ENCODE measurements around the gene GRIA3.

GRIA3 gene

DNA sequence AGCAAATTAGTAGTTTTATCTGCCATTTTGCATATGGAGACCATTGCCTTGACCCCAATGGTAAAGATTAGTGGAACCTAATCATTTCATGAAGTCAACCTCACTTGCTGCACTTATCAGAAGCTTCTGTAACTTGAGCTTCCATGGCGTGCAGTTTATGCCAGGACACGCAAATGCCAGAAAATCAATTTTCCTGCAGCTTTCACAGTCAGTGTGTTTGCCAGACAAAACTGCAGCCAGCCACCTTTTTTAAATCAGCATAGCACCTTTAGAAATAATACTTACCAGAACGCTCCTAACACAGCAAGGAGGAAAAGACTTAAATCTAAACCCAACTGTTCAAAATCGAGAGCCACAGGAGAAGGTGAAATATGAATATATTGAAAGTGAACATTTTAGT, 265.3 kb downstream of the GRIA3 start:
- H3K36me3 Mint-ChIP-seq (ENCODE audit: low read depth) = no peaks in the 10 kb centered on the region
- no peak overlapping the region for H3K4me3 Mint-ChIP-seq
- no peaks in the 10 kb centered on the region for H3K27me3 Mint-ChIP-seq (ENCODE audit: low read depth)
- no peak overlapping the region for H3K27ac Mint-ChIP-seq
- H3K9me3 Mint-ChIP-seq = no peaks in the 10 kb centered on the region
- H3K4me1 Mint-ChIP-seq (ENCODE audit: low read depth) = no peaks in the 10 kb centered on the region
- no peak for DNase-seq (ENCODE audit: low spot score)

DNA sequence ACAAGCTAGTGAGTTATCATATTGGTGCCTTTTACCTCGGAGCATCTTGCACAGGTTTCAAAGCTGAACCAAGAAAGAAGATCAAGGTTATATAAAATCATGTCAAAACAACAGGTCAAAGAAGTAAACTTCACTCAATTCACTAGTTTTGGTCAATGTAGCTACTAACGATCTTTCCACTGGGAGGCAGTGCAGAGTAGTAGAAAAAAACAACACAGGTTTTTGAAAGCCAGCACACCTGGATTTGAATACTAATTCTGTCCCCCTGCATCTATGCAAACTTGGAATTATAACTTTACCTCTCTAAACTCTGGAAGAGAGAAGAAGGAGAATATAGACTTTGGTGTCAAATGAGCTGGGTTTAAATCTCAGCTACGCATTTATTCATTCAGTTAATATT, 266.1 kb downstream of the GRIA3 start:
- Mint-ChIP-seq H3K36me3 (ENCODE audit: low read depth) (no peaks in the 10 kb centered on the region), H3K4me1 (ENCODE audit: low read depth) (no peaks in the 10 kb centered on the region), H3K4me3 (no peak overlapping the region), H3K9me3 (no peaks in the 10 kb centered on the region), H3K27me3 (ENCODE audit: low read depth) (no peaks in the 10 kb centered on the region), H3K27ac (no peak overlapping the region)
- DNase-seq (ENCODE audit: low spot score) = no peak

DNA sequence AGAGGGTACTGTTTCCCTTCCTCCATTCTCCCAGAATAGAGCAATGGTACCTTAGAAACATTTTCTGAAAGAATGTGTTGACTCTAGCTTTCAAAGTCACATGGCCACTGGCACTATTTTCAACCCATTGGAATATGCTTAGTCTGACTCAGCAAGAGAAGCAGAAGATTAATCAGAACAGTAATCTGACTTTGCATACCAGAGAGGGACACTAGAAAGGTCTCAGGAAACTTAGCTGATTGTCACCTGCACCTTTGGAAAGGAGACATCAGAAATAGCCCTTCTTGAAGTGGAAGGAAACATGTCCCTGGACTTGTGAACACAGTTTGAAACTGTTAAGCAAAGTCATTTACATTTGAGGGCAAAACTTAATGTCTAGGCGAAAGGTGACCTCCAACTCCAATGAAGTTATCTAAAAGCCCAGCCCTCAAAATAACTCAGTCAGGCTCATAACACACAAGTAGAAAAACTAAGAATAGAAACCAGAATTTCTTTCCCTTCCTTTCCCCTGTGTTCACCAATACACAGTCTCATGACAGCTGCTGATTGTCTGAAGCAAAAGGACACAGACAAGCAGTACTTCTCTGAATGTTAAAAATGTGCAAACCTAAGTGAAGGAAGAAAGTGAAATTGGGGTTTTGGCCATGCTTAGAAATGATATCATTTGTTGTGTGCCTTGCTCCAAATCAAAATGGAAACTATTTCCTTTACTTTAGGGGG, 270.8 kb downstream of the GRIA3 start:
- no peak overlapping the region for H3K4me3 Mint-ChIP-seq
- DNase-seq (ENCODE audit: low spot score) = no peak
- H3K27ac Mint-ChIP-seq = no peak overlapping the region
- no peaks in the 10 kb centered on the region for H3K4me1 Mint-ChIP-seq (ENCODE audit: low read depth)
- no peaks in the 10 kb centered on the region for H3K27me3 Mint-ChIP-seq (ENCODE audit: low read depth)
- H3K36me3 Mint-ChIP-seq (ENCODE audit: low read depth) = no peaks in the 10 kb centered on the region
- H3K9me3 Mint-ChIP-seq = no peaks in the 10 kb centered on the region

DNA sequence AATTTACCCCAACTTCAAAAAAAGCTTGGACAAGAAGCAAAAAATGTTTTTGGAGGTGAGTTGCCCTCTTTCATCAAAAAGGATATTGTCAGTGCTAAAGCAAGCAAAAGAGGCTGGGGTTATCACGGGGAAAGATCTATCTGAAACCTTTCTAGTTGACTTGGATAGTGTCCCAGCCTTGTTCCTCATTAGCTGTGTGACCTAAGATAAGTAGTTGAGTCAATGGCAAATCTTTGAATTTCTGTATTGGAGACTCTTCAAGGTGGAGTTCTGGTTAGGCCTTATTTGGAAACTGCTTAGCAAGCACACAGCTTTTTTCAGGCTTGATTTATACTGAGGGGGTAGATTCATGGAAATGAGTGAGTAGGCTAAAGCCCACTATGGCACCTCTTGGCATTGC, 271.6 kb downstream of the GRIA3 start:
- DNase-seq (ENCODE audit: low spot score) = no peak
- Mint-ChIP-seq H3K4me3 (no peak overlapping the region), H3K9me3 (no peaks in the 10 kb centered on the region), H3K27me3 (ENCODE audit: low read depth) (no peaks in the 10 kb centered on the region), H3K27ac (no peak overlapping the region), H3K4me1 (ENCODE audit: low read depth) (no peaks in the 10 kb centered on the region), H3K36me3 (ENCODE audit: low read depth) (no peaks in the 10 kb centered on the region)

DNA sequence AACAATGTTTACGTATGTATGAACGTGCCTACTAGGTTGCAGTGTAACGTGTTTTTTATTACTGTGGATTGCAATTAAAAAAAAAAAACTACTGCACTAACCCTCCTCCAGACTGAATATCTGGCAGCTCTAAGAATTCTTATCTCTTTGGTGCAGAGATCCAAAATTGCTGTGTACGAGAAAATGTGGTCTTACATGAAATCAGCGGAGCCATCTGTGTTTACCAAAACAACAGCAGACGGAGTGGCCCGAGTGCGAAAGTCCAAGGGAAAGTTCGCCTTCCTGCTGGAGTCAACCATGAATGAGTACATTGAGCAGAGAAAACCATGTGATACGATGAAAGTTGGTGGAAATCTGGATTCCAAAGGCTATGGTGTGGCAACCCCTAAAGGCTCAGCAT, 280.6 kb downstream of the GRIA3 start:
- Mint-ChIP-seq H3K36me3 (ENCODE audit: low read depth) (no peaks in the 10 kb centered on the region), H3K4me3 (no peak overlapping the region), H3K27ac (no peak overlapping the region), H3K9me3 (no peaks in the 10 kb centered on the region), H3K4me1 (ENCODE audit: low read depth) (no peaks in the 10 kb centered on the region), H3K27me3 (ENCODE audit: low read depth) (no peaks in the 10 kb centered on the region)
- DNase-seq (ENCODE audit: low spot score) = no peak

DNA sequence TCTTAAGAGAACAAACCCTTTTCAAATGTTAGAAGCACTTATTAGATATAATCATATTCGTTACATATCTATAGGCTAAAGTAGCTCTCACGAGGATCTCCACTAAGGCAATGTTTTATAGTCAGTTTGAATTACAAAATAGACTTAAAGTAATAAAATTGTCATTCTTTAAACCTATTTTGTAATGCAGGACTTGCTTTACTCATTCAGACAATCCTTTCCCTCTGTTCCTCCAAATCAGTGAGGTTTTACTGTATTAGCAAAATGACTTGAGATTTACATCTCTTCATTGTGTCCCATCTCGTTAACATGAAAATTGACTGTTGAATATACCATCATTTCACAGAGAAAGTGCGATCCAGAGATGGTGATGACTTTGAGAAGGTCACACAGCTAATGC, 284.4 kb downstream of the GRIA3 start:
- Mint-ChIP-seq H3K9me3 (no peaks in the 10 kb centered on the region), H3K27me3 (ENCODE audit: low read depth) (no peaks in the 10 kb centered on the region), H3K27ac (no peak overlapping the region), H3K36me3 (ENCODE audit: low read depth) (no peaks in the 10 kb centered on the region), H3K4me3 (no peak overlapping the region), H3K4me1 (ENCODE audit: low read depth) (no peaks in the 10 kb centered on the region)
- DNase-seq (ENCODE audit: low spot score) = no peak

DNA sequence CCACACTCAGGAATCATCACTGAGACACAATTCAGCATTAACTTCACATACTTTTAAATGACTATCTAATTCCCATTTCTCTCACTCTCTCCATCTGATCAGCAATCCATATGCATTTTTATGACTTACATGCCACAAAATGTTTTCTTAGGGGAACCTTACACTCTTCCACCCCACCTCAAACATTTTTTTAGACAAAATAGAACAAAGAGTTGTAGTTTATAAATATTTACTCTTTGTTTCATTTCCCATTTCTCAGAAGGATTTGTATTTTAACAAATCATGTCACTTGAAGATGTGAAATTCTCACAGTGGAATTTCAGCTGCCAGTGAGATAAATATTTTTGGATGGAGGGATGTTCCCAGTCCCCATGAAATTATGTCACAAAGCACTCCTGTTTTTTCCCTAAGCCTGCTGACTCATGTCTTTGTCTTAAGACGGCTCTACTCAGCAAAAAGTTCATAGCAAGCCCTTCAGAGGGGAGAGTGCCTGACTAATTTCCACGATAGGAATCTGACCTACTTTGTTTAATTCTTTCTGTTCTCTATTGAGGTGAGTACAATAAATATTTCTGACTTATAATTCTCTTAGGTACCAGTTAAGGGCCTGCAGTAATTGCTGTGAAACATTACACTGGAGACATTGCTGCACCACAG, 291.1 kb downstream of the GRIA3 start:
- H3K36me3 Mint-ChIP-seq (ENCODE audit: low read depth) = no peaks in the 10 kb centered on the region
- DNase-seq (ENCODE audit: low spot score) = no peak
- H3K4me1 Mint-ChIP-seq (ENCODE audit: low read depth) = no peaks in the 10 kb centered on the region
- no peaks in the 10 kb centered on the region for H3K27me3 Mint-ChIP-seq (ENCODE audit: low read depth)
- H3K27ac Mint-ChIP-seq = no peak overlapping the region
- no peaks in the 10 kb centered on the region for H3K9me3 Mint-ChIP-seq
- H3K4me3 Mint-ChIP-seq = no peak overlapping the region

DNA sequence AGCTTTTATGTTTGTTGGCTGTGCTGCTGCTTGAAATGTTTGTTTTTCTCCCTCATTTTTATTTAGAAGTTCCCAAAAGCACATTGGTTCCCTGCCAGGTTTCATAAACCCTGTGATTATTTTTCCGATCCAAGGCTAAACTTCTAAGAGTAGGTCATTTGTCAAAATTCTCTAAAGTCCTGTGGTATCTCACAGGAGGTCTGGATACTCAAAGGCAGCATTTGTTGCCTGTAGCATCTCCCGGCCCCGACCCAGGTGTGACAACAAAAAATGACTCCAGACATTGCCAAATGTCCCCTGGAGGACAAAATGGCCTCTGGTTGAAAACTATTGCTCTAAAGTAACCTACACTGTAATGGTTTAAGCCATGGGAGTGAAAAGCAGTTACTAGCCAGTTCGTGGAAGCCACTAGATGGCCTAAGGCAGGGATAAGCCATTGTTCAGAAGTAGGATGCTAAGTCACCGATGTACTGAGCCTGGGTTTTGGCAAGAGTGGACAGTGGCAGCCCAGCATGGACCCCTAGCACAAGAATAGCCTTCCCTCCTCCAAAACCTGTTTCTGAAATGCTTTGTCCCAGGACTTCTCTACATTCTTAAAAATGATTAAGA, 292.6 kb downstream of the GRIA3 start:
- no peak for DNase-seq (ENCODE audit: low spot score)
- H3K27me3 Mint-ChIP-seq (ENCODE audit: low read depth) = no peaks in the 10 kb centered on the region
- H3K27ac Mint-ChIP-seq = no peak overlapping the region
- no peaks in the 10 kb centered on the region for H3K36me3 Mint-ChIP-seq (ENCODE audit: low read depth)
- no peak overlapping the region for H3K4me3 Mint-ChIP-seq
- no peaks in the 10 kb centered on the region for H3K4me1 Mint-ChIP-seq (ENCODE audit: low read depth)
- no peaks in the 10 kb centered on the region for H3K9me3 Mint-ChIP-seq

DNA sequence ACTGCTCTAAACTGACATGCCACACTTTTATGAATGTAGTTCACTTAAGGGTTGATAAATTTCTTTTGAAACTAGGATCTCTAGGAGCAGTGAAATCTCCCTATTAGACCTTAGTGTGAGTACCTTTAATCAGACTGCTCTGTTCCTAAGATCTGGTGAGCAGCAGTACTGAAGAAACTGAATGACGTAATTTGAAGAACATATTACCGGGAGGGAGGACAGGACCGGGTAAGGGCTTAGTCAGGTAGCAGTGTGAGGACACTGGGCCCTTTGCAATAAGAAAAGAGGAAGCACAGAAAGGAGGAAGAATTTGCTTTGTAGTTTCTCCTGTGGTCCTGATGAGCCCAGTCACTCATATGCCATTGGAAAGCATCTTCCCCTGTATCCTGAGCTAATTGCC, 293.6 kb downstream of the GRIA3 start:
- H3K36me3 Mint-ChIP-seq (ENCODE audit: low read depth) = no peaks in the 10 kb centered on the region
- DNase-seq (ENCODE audit: low spot score) = no peak

DNA sequence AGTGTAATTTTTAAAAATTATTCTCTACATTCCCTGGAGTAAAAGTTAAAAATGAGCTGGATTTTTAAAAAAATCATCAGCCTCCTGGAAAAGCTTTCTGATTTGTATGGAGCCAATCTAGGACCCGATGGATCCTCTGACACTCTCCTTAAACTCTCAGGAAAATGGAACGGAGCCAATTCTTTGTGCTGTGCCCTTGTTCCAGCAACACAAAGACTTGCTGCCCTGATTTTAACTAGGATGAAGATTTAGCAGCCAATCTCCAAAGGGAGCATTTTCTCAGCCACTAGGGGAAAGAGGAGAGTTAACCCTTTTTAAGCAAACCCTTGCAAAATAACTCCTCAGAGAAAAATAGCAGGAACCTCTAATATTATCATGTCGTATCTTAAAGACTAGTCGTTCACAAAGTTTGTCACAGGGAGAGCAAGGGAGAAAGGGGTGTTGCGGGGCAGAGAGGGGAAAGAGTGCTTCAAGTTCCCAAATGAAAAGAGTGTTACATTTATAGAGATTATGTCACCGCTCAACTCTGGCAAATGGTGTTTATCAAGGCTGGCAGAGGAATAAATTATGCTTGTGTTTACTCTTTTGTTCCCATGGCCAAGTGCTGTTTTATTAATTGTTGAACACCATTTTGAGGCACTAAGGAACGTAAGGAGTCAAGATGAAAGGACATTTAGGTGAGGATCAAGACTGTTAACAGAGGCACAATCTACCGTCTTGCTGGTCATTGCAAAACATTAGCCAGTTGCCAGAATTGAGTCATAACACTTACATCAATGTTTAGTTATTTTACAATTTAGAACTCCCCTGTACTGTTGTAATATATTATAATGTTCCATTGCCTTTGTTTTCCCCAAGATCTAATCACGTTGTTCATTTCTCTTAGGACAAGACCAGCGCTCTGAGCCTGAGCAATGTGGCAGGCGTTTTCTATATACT, 298.1 kb downstream of the GRIA3 start:
- Mint-ChIP-seq H3K36me3 (ENCODE audit: low read depth) (no peaks in the 10 kb centered on the region), H3K27me3 (ENCODE audit: low read depth) (no peaks in the 10 kb centered on the region), H3K4me3 (no peak overlapping the region), H3K4me1 (ENCODE audit: low read depth) (no peaks in the 10 kb centered on the region), H3K27ac (no peak overlapping the region), H3K9me3 (no peaks in the 10 kb centered on the region)
- no peak for DNase-seq (ENCODE audit: low spot score)

More for the DNA sequence above, 293.6 kb downstream of the GRIA3 start:
- no peaks in the 10 kb centered on the region for H3K9me3 Mint-ChIP-seq
- H3K27me3 Mint-ChIP-seq (ENCODE audit: low read depth) = no peaks in the 10 kb centered on the region
- H3K4me1 Mint-ChIP-seq (ENCODE audit: low read depth) = no peaks in the 10 kb centered on the region
- no peak overlapping the region for H3K27ac Mint-ChIP-seq
- no peak overlapping the region for H3K4me3 Mint-ChIP-seq

DNA sequence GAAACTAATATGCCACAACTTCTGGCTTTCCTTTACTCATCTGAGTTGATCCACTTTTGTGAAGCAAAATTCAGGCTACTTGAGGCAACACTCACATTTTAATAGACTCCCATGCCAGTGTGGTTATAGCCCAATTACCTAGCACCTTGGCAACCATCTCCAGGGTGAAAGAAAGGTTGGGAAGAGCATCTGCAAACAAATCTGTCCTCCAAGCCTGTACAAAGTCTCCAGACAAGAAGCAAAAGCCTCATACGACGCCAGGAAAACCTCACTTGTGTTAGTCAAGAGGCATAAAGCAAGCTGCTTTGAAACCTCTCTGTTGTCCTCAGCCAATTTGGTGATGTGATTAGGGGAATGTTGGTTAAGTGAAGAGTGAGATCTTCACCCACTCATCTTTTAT, 302.2 kb downstream of the GRIA3 start:
- Mint-ChIP-seq H3K27me3 (ENCODE audit: low read depth) (no peaks in the 10 kb centered on the region), H3K9me3 (no peaks in the 10 kb centered on the region), H3K27ac (no peak overlapping the region), H3K4me1 (ENCODE audit: low read depth) (no peaks in the 10 kb centered on the region), H3K4me3 (no peak overlapping the region), H3K36me3 (ENCODE audit: low read depth) (no peaks in the 10 kb centered on the region)
- DNase-seq (ENCODE audit: low spot score) = no peak

DNA sequence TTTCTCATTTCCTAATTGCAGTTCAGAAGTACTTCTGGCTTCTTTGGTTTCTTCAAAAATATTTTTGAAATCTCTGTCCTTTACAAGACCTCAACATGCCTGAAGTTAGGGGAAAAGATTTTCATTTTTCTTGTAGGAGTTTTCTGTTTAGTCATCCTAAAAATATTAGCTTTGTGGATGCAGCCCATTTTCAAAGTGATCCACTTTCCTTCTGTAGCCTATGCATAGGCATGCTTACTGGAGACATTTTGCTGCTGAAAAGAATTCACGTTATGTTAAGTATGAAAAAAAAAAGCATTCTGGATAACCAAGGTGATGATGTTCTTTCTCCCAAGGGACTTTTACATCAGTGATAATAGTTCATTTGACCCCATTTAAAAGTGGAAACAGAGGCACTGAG, 303.2 kb downstream of the GRIA3 start:
- no peak overlapping the region for H3K4me3 Mint-ChIP-seq

DNA sequence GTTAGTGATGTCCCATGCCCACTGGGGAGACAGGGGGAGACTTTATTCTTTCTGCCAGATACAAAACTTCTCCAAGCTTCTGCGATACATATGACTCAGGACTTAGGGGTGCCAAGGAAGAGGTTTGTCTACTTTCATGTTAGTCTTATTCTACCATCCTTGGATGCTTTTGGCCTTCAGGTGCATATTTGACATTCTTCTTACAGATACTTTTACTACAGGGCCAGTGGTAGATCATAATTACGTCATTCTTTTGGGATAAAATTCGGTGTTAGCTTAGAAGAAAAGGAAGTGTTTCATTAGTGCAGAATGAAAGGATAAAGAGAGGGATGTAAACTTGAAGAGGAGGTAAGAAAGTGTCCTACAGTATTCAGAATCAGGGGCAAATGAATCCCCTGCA, 303.6 kb downstream of the GRIA3 start:
- Mint-ChIP-seq H3K9me3 (no peaks in the 10 kb centered on the region), H3K27ac (no peak overlapping the region)

More for the DNA sequence above, 303.2 kb downstream of the GRIA3 start:
- H3K27ac Mint-ChIP-seq = no peak overlapping the region
- no peaks in the 10 kb centered on the region for H3K36me3 Mint-ChIP-seq (ENCODE audit: low read depth)
- DNase-seq (ENCODE audit: low spot score) = no peak
- H3K9me3 Mint-ChIP-seq = no peaks in the 10 kb centered on the region
- no peaks in the 10 kb centered on the region for H3K27me3 Mint-ChIP-seq (ENCODE audit: low read depth)
- no peaks in the 10 kb centered on the region for H3K4me1 Mint-ChIP-seq (ENCODE audit: low read depth)

DNA sequence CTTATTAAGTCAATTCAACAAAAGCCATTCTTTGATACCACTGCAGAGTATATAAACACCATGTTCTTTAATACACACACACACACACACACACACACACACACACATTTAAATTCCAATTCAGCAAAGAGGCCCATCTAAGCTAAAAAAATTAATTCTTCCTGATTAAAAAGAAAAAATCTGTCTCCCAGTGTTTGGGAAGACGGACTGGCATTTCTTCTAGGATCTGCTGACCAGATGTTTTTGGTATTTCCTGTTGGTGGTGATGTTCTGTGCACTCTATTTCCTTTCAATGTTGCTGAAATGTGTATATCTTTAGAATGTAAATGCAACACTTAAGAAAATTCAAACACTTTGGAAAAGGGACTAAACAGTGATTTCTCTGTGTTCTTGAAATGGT, 304.9 kb downstream of the GRIA3 start:
- Mint-ChIP-seq H3K4me1 (ENCODE audit: low read depth) (no peaks in the 10 kb centered on the region), H3K9me3 (no peaks in the 10 kb centered on the region), H3K27me3 (ENCODE audit: low read depth) (no peaks in the 10 kb centered on the region), H3K27ac (no peak overlapping the region), H3K36me3 (ENCODE audit: low read depth) (no peaks in the 10 kb centered on the region), H3K4me3 (no peak overlapping the region)
- DNase-seq (ENCODE audit: low spot score) = no peak

More for the DNA sequence above, 303.6 kb downstream of the GRIA3 start:
- Mint-ChIP-seq H3K27me3 (ENCODE audit: low read depth) (no peaks in the 10 kb centered on the region), H3K4me1 (ENCODE audit: low read depth) (no peaks in the 10 kb centered on the region), H3K36me3 (ENCODE audit: low read depth) (no peaks in the 10 kb centered on the region), H3K4me3 (no peak overlapping the region)
- DNase-seq (ENCODE audit: low spot score) = no peak

Data from T-helper 2 cell treated with Interferon-gamma antibody and Interleukin-4, amounts not matched to agents 5 μg/mL and 100 μg/mL, for 36 hours (primary cell).